Testis (tissue), 3 donors: Measurements from ENCODE around the gene PCYOX1L. TPM values are rescaled to one million over a fixed set of nuclear protein-coding genes. Genes with fewer than 3 reads are reported as not detected.
A peak's percentile ranks its signal among the peaks of the same experiment; 100 is the strongest.

Experiments used
- DNase-seq: peaks from one replicate; pipeline ENCODE4 v3.0.0-alpha.2; 2019
- H3K27ac ChIP-seq, 2 donors: fragments of 200-600 bp; sonication (generic); one replicate each; pipeline ENCODE4 v1.5.1; 2019
- H3K27me3 ChIP-seq: fragments of 200-600 bp; sonication (generic); one replicate; pipeline ENCODE4 v1.5.1; 2019
- H3K36me3 ChIP-seq: fragments of 200-600 bp; sonication (generic); one replicate; pipeline ENCODE4 v1.5.1; 2017; ENCODE audit warnings: low read depth; ENCODE audit errors: missing control alignments
- H3K4me1 ChIP-seq: fragments of 200-600 bp; sonication (generic); one replicate; pipeline ENCODE4 v1.5.1; 2019
- H3K4me3 ChIP-seq, 2 donors: fragments of 200-600 bp; sonication (generic); one replicate each; pipeline ENCODE4 v1.5.1; 2017 to 2019
- H3K9me3 ChIP-seq: fragments of 200-600 bp; sonication (generic); one replicate; pipeline ENCODE4 v1.5.1; 2017
- CTCF ChIP-seq, 3 experiments: fragments of 450-650 bp in 2 of 3; fragments of 200-600 bp in 1 of 3; sonication (generic) in 1 of 3; IDR thresholded peaks; one replicate each; pipeline ENCODE4 v1.5.1; 2016 to 2019; ENCODE audit warnings: antibody characterized with exemption in 3 of 3, mild to moderate bottlenecking in 2 of 3, moderate library complexity in 1 of 3
- POLR2A ChIP-seq: fragments of 450-650 bp; IDR thresholded peaks from one replicate; pipeline ENCODE4 v1.6.1; 2017; ENCODE audit warnings: antibody characterized with exemption, mild to moderate bottlenecking, moderate library complexity
- WGBS, 2 donors: methylation state at CpG; one replicate each; pipeline ENCODE4 v1.1.5; 2018; 5-methylcytosine and 5-hydroxymethylcytosine counted together
- intact Hi-C: fragments of 100-400 bp; cut with DNase I; formaldehyde crosslinking; loops from one replicate; pipeline ENCODE4 v1.15.1; 2023; ENCODE audit warnings: low total_unique reads
- polyA plus RNA-seq: library from polyadenylated mRNA; stranded (reverse); fragments of 350-450 nt; fragmentation: Illumina TruSeq; extraction: RNeasy Lipid Tissue Mini Kit (QIAGEN cat#74804); gene quantifications from one replicate; pipeline ENCODE4 v1.2.3, GENCODE V29; 2014; ENCODE audit warnings: low read depth, low replicate concordance; ENCODE audit not compliant: insufficient read depth
- total RNA-seq, 2 donors: library from RNA; depleted of rRNA; stranded (reverse); fragments of >200 nt; gene quantifications; one replicate each; pipeline ENCODE4 v1.2.3, GENCODE V29; 2016

PCYOX1L gene
- total and polyA plus RNA-seq, 3 donors from 2014 or later = 24.6 to 30.5 (median 29.9) TPM

GRCh38 chr5:149364719-149365118, 6.9 kb downstream of the PCYOX1L start:
- Histone ChIP-seq H3K4me1 (peaks cover 8% of the 10 kb centered on the region), H3K27ac (no peak overlapping the region), H3K36me3 (no peaks in the 10 kb centered on the region), H3K27me3 (no peaks in the 10 kb centered on the region), H3K9me3 (no peaks in the 10 kb centered on the region), H3K4me3 (no peak overlapping the region)
- DNase-seq = no peak
- TF ChIP-seq POLR2A (no peak), CTCF (IDR thresholded peaks at IDR 0.05) (no peak)
- WGBS, 2 donors = 95 to 96% methylated on average over 2 of the region's 2 CpGs
- intact Hi-C loops = no loop called here

- no peaks in the 10 kb centered on the region for H3K27me3 ChIP-seq
- no peaks in the 10 kb centered on the region for H3K9me3 ChIP-seq
- no peak for TF ChIP-seq CTCF (IDR thresholded peaks at IDR 0.05)
- no peak for TF ChIP-seq POLR2A
- intact Hi-C loops = no loop called here
- no peaks in the 10 kb centered on the region for H3K36me3 ChIP-seq
- WGBS, 2 donors = 88 to 92% methylated on average over 6 of the region's 6 CpGs
- DNase-seq = no peak
- H3K4me1 ChIP-seq = peaks cover 8% of the 10 kb centered on the region
- no peak overlapping the region for H3K27ac ChIP-seq
- H3K4me3 ChIP-seq = no peak overlapping the region
Measured at GRCh38 chr5:149365418-149365817, 7.6 kb downstream of the PCYOX1L start.

GRCh38 chr5:149366169-149366729, 8.4 kb downstream of the PCYOX1L start:
- Histone ChIP-seq H3K36me3 (no peaks in the 10 kb centered on the region), H3K4me3 (no peak overlapping the region), H3K27ac (no peak overlapping the region), H3K27me3 (no peaks in the 10 kb centered on the region), H3K9me3 (no peaks in the 10 kb centered on the region), H3K4me1 (peaks cover 8% of the 10 kb centered on the region)
- intact Hi-C loops = no loop called here
- TF ChIP-seq POLR2A (no peak), CTCF (IDR thresholded peaks at IDR 0.05) (no peak)
- WGBS, 2 donors = 67 to 100% methylated on average over 1 of the region's 1 CpG
- DNase-seq = no peak

- DNase-seq = peak; percentile 81
- no peak for TF ChIP-seq POLR2A
- TF ChIP-seq CTCF (IDR thresholded peaks at IDR 0.05) = peak; percentile 30 to 78 (median 70)
- Histone ChIP-seq H3K4me3 (no peak overlapping the region), H3K27ac (no peak overlapping the region), H3K9me3 (no peaks in the 10 kb centered on the region), H3K27me3 (no peaks in the 10 kb centered on the region), H3K36me3 (no peaks in the 10 kb centered on the region), H3K4me1 (peaks cover 12% of the 10 kb centered on the region)
- intact Hi-C loops = no loop called here
- WGBS, 2 donors = 30 to 43% methylated on average over 9 to 14 of the region's 14 CpGs
Measured at GRCh38 chr5:149367249-149367971, 9.6 kb downstream of the PCYOX1L start.
